Kidney (tissue), 14 donors: Measurements from ENCODE around the gene AXIN1. TPM values are rescaled to one million over a fixed set of nuclear protein-coding genes. Genes with fewer than 3 reads are reported as not detected.

ENCODE experiments used
- DNase-seq, 5 donors: peaks; one replicate each; pipeline ENCODE4 v3.0.0-alpha.2; 2013 to 2020
- FAIRE-seq: peaks from 2 replicates; lab custom pipeline; 2012; peaks lifted over from hg19 to GRCh38; lab: Jason Lieb, UNC
- H3K27ac ChIP-seq, 2 donors: one replicate each; pipeline ENCODE4 v1.7.0; 2013; ENCODE audit warnings: low read depth in 2 of 2, low read length in 2 of 2, inconsistent platforms in 1 of 2
- H3K27me3 ChIP-seq: one replicate; pipeline ENCODE4 v1.7.1; 2013; ENCODE audit warnings: low read length, inconsistent platforms; ENCODE audit not compliant: control insufficient read depth, insufficient read depth
- H3K36me3 ChIP-seq, 3 donors: one replicate each; pipeline versions ENCODE4 v1.7.0 to v1.7.1; 2013; ENCODE audit warnings: low read length in 3 of 3, control low read depth in 1 of 3, inconsistent platforms in 1 of 3; ENCODE audit not compliant: insufficient read depth in 3 of 3, control insufficient read depth in 2 of 3
- H3K4me1 ChIP-seq, 3 donors: one replicate each; pipeline versions ENCODE4 v1.7.0 to v1.7.1; 2013; ENCODE audit warnings: low read length in 3 of 3, inconsistent platforms in 1 of 3, low read depth in 1 of 3; ENCODE audit not compliant: control insufficient read depth in 2 of 3, insufficient read depth in 2 of 3
- H3K4me3 ChIP-seq, 3 donors: one replicate each; pipeline versions ENCODE4 v1.7.0 to v1.8.1; 2013; ENCODE audit warnings: low read length in 3 of 3, control low read depth in 1 of 3, inconsistent platforms in 1 of 3
- H3K9ac ChIP-seq, 3 donors: one replicate each; pipeline versions ENCODE4 v1.7.0 to v1.7.1; 2013; ENCODE audit warnings: low read length in 3 of 3, control low read depth in 1 of 3, inconsistent platforms in 1 of 3
- H3K9me3 ChIP-seq, 3 donors: one replicate each; pipeline versions ENCODE4 v1.7.0 to v1.7.1; 2013; ENCODE audit warnings: low read length in 3 of 3, control low read depth in 1 of 3, inconsistent platforms in 1 of 3; ENCODE audit not compliant: control insufficient read depth in 2 of 3, insufficient read depth in 1 of 3
- intact Hi-C: fragments of 100-400 bp; cut with DNase I; formaldehyde crosslinking; loops from one replicate; pipeline ENCODE4 v1.11.1; 2022
- polyA plus RNA-seq: library from polyadenylated mRNA; stranded (reverse); fragments of 350-450 nt; fragmentation: Illumina TruSeq; extraction: RNeasy Lipid Tissue Mini Kit (QIAGEN cat#74804); gene quantifications from one replicate; pipeline ENCODE4 v1.2.3, GENCODE V29; 2014; ENCODE audit warnings: low read depth, low replicate concordance; ENCODE audit not compliant: insufficient read depth
- total RNA-seq: library from RNA; stranded (reverse); fragmentation: NEBNext Ultra II Directional; extraction: Animal tissue kit (Norgen Biotek cat#: 25700); gene quantifications from one replicate; pipeline ENCODE4 v1.2.1, GENCODE V29; 2021
- TF ChIP-seq, protein P1 (sequence below): IDR thresholded peaks from 3 replicates; pipeline ENCODE4 v1.5.1; 2012; ENCODE audit warnings: mild to moderate bottlenecking, moderate library complexity, borderline replicate concordance; ENCODE audit not compliant: insufficient read depth; ENCODE audit errors: extremely low read depth
- donor health status: control.
- donor health status: control.
- donor health status: control.
- donor health status: control.
- donor health status: control.
- donor health status: DM: yes; HTN: yes; CAD: no.
- donor health status: Normal renal cell carcinoma (clear cell type).

AXIN1 gene
- total and polyA plus RNA-seq, 2 donors from 2014 or later: 9.7 to 24.6 TPM

DNA sequence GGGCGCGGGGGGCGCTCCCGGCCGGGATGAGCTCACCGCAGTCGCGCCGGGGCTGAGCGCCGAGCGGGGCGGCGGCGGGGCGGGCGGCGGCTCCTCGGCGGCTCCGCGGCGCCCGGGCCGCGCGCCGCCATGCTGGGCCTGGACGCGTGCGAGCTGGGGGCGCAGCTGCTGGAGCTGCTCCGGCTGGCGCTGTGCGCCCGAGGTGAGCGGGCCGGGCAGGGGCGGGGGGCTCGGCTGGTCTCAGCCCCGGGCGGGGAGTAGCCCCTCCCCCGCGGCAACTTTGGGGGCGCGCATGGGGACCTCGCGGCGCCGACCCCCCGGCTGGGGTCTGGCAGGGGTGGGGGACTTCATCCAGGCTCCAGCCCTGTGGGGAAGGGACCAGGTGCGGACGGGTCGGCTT, 72.0 kb downstream of the AXIN1 start, which contains the start of gene ARHGDIG:
Gene ARHGDIG, plus strand, starts transcription at position 40 of the 400 bp plus-strand sequence. Its CDS starts 90 bp downstream, at position 130.
- Histone ChIP-seq H3K4me3 (no peak within 1 kb of the TSS), H3K4me1 (no peaks in the 10 kb centered on the region), H3K27me3 (no peaks in the 10 kb centered on the region), H3K9me3 (no peaks in the 10 kb centered on the region), H3K36me3 (no peaks in the 10 kb centered on the region), H3K9ac (no peak within 1 kb of the TSS), H3K27ac (no peak within 1 kb of the TSS)
- intact Hi-C loops: no loop called here
- FAIRE-seq: no peak
- TF ChIP-seq, protein P1, sequence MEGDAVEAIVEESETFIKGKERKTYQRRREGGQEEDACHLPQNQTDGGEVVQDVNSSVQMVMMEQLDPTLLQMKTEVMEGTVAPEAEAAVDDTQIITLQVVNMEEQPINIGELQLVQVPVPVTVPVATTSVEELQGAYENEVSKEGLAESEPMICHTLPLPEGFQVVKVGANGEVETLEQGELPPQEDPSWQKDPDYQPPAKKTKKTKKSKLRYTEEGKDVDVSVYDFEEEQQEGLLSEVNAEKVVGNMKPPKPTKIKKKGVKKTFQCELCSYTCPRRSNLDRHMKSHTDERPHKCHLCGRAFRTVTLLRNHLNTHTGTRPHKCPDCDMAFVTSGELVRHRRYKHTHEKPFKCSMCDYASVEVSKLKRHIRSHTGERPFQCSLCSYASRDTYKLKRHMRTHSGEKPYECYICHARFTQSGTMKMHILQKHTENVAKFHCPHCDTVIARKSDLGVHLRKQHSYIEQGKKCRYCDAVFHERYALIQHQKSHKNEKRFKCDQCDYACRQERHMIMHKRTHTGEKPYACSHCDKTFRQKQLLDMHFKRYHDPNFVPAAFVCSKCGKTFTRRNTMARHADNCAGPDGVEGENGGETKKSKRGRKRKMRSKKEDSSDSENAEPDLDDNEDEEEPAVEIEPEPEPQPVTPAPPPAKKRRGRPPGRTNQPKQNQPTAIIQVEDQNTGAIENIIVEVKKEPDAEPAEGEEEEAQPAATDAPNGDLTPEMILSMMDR: no peak
- peak in 1 of 5 donors; percentile 45 for DNase-seq

DNA sequence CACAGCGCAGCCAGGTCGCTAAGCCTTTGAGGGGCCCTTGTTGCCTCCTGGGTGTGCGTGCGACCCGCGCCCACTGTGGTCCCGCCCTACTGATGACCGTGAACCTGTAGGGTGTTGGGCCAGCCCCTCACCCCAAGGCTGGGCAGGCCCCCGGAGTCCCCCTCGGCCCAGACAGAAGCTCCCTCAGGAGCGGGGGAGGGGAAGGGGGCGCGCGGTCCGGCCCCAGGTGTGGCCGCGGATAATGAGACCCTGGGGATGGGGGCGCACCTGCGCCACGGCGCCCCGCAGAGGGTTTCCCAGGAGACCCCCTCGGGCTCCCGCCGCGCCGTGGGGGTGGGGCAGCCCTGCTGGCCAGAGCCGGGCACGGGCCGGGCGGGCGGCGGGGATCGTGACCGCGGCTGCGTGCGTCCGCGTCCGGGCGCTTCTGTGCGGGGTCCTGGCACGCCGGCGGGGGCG, 72.5 kb downstream of the AXIN1 start:
- no peak overlapping the region for H3K27ac ChIP-seq

DNA sequence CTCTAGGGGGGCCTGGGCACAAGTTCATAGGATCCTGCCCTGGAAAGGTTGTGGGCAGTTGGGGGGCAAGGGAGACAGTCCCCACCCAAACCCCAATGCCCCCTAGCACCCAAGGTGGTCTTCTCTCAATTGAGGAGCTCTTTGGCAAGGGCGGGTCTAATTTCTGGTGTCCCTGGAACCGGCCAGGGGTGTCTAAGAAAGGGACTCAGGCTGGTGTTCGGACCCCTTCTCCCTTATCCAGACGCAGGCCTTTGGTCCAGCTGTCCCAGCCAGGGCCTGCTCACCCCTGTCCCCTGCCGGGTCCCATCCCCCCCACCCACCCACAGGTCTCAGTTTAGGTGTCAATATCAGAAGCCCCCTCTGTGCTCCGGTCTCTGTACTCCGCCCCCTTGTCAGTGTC, 73.0 kb downstream of the AXIN1 start:
- FAIRE-seq: no peak
- TF ChIP-seq, protein P1: no peak
- Histone ChIP-seq H3K9me3 (no peaks in the 10 kb centered on the region), H3K4me1 (no peaks in the 10 kb centered on the region), H3K4me3 (no peak overlapping the region), H3K9ac (no peak overlapping the region), H3K27me3 (no peaks in the 10 kb centered on the region), H3K27ac (no peak overlapping the region), H3K36me3 (no peaks in the 10 kb centered on the region)
- intact Hi-C loops: no loop called here
- DNase-seq: no peak

More for the DNA sequence above, 72.5 kb downstream of the AXIN1 start:
- TF ChIP-seq, protein P1: no peak
- H3K36me3 ChIP-seq: no peaks in the 10 kb centered on the region
- H3K27me3 ChIP-seq: no peaks in the 10 kb centered on the region
- DNase-seq (no peak), FAIRE-seq (no peak)
- intact Hi-C loops: no loop called here
- no peaks in the 10 kb centered on the region for H3K9me3 ChIP-seq
- H3K9ac ChIP-seq: no peak overlapping the region
- H3K4me1 ChIP-seq: no peaks in the 10 kb centered on the region
- H3K4me3 ChIP-seq: no peak overlapping the region

DNA sequence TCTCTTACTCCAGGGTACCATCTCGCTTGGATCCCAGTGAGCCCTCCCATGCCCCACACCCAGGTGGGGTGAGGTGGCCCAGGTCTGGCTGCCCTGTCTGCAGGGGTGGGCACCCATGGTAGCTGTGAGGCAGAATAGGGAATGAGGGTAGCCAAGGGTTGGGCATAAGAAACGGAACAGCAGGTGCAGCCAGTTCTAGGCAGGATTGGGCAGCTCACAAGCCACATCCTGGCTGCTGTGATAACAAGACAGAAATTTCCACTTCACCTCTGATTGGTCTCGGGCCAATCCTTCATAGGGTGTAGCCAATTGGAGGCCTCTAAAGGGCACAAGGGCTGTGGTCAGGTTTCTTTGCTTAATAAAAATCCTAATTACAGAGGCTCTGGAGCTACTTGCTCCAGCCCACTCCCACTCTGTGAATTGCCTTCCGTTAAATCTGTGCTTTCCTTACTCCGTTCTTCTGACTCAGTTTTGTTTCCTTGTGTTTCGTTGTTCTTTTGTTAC, 73.6 kb downstream of the AXIN1 start:
- Histone ChIP-seq H3K27me3 (no peaks in the 10 kb centered on the region), H3K9me3 (no peaks in the 10 kb centered on the region), H3K4me1 (no peaks in the 10 kb centered on the region), H3K36me3 (no peaks in the 10 kb centered on the region), H3K4me3 (no peak overlapping the region), H3K27ac (no peak overlapping the region), H3K9ac (no peak overlapping the region)
- FAIRE-seq: no peak
- intact Hi-C loops: no loop called here
- TF ChIP-seq, protein P1: no peak
- peak in 2 of 5 donors; percentile 57 to 66 for DNase-seq
